Ishikawa (cell line): ENCODE data around the gene NRDC.

Experiments used
- CEBPB ChIP-seq: IDR thresholded peaks from 2 replicates; pipeline ENCODE4 v1.6.1; 2012
- CREB1 ChIP-seq: IDR thresholded peaks from 2 replicates; pipeline ENCODE4 v1.6.1; 2012; ENCODE audit warnings: low read depth
- EGR1 ChIP-seq: IDR thresholded peaks from 2 replicates; pipeline ENCODE4 v1.6.1; 2012
- EP300 ChIP-seq: IDR thresholded peaks from 2 replicates; pipeline ENCODE4 v1.6.1; 2012; ENCODE audit warnings: borderline replicate concordance
- FOXM1 ChIP-seq: IDR thresholded peaks from 2 replicates; pipeline ENCODE4 v1.6.1; 2012; ENCODE audit warnings: low read depth, borderline replicate concordance
- MAX ChIP-seq: IDR thresholded peaks from 2 replicates; pipeline ENCODE4 v1.6.1; 2012
- NFIC ChIP-seq: IDR thresholded peaks from 2 replicates; pipeline ENCODE4 v1.6.1; 2012
- RAD21 ChIP-seq: IDR thresholded peaks from 2 replicates; pipeline ENCODE4 v1.6.1; 2012; ENCODE audit warnings: low read depth
- REST ChIP-seq: IDR thresholded peaks from 2 replicates; pipeline ENCODE4 v1.6.1; 2012; ENCODE audit warnings: low read depth, mild to moderate bottlenecking
- TAF1 ChIP-seq: IDR thresholded peaks from 2 replicates; pipeline ENCODE4 v1.6.1; 2012; ENCODE audit warnings: low read depth, mild to moderate bottlenecking
- TCF12 ChIP-seq: IDR thresholded peaks from 2 replicates; pipeline ENCODE4 v1.6.1; 2012; ENCODE audit warnings: low read depth
- TEAD4 ChIP-seq: IDR thresholded peaks from 2 replicates; pipeline ENCODE4 v1.6.1; 2012
- YY1 ChIP-seq: IDR thresholded peaks from 2 replicates; pipeline ENCODE4 v1.6.1; 2012; ENCODE audit warnings: low read depth
- ZBTB7A ChIP-seq: IDR thresholded peaks from 2 replicates; pipeline ENCODE4 v1.6.1; 2012; ENCODE audit warnings: low read depth
- TF ChIP-seq, protein P1 (sequence below): IDR thresholded peaks from 2 replicates; pipeline ENCODE4 v1.6.1; 2012

NRDC gene

DNA sequence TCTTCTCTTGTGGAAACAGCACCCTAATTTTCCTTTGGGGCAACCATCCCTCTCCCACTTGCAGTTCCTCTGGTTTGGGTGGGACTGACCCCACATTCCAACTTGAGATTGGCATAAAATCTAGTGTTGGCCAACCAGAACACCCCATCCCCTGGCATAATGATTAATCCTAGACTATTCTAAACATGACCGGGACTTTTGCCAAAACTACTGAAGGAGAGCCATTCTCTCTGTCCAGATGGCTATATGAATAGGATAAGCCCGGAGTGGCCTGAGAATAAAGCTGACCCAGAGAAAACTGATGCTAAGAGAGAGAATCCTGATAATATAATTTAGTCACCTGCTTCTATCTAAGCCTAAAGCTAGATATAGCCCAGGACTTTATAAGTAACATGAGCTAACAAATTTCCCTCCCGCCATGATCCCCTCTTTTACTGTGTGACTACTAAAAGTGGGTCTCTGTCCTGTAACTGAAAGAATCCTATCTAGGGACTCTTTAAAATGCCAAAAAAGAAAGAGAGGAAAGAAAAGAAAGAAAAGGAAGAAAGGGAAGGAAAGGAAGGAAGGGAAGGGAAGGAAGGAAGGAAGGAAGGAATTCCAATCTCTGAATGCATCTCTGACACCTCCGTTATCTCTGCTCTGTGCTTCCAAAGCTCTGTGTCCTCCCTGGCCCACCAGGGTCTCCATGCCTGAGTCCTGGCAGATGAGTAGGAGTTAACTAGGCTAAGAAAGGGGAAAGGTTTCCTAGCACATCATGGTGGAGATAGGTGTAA is 28.0 kb upstream of the NRDC start:
- no peak for TF ChIP-seq NFIC
- TF ChIP-seq REST, result no peak
- no peak for TF ChIP-seq RAD21
- TF ChIP-seq EGR1, result no peak
- no peak for TF ChIP-seq MAX
- TF ChIP-seq YY1, result no peak
- TF ChIP-seq TEAD4, result no peak

- TF ChIP-seq CREB1, result no peak
Observed at GRCh38 chr1:51902456-51902855, 23.9 kb upstream of the NRDC start.

DNA sequence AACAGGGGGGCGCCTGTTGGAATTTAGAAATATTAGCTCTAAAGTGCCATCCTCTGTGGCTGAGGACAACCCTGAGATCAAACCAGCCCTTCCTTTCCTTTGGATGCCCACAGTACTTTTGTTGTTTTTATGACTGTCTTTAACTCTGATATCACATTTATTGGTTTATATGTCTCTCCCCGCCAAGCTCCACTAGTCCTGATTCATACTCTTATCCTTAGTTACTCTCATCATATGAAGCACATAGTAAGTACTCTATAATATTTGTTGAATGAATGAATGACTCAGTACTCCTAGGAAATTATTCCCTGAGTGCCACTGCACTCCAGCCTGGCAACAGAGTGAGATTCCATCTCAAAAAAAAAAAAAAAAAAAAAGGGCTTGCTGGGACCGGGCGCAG is 22.6 kb upstream of the NRDC start:
- TF ChIP-seq NFIC, result no peak
- TF ChIP-seq EGR1, result no peak
- no peak for TF ChIP-seq REST
- TF ChIP-seq FOXM1, result no peak
- TF ChIP-seq, protein P1, sequence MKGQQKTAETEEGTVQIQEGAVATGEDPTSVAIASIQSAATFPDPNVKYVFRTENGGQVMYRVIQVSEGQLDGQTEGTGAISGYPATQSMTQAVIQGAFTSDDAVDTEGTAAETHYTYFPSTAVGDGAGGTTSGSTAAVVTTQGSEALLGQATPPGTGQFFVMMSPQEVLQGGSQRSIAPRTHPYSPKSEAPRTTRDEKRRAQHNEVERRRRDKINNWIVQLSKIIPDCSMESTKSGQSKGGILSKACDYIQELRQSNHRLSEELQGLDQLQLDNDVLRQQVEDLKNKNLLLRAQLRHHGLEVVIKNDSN, result no peak
- no peak for TF ChIP-seq TCF12
- no peak for TF ChIP-seq ZBTB7A
- no peak for TF ChIP-seq CEBPB
- no peak for TF ChIP-seq RAD21
- TF ChIP-seq MAX, result no peak
- no peak for TF ChIP-seq TEAD4
- TF ChIP-seq TAF1, result no peak
- no peak for TF ChIP-seq CREB1
- TF ChIP-seq YY1, result no peak

- TF ChIP-seq REST, result no peak
- no peak for TF ChIP-seq ZBTB7A
- TF ChIP-seq NFIC, result no peak
- TF ChIP-seq, protein P1, result no peak
- TF ChIP-seq TCF12, result no peak
- TF ChIP-seq YY1, result no peak
- TF ChIP-seq TAF1, result no peak
- no peak for TF ChIP-seq EGR1
- no peak for TF ChIP-seq CREB1
- no peak for TF ChIP-seq EP300
- no peak for TF ChIP-seq CEBPB
- TF ChIP-seq RAD21, result no peak
- no peak for TF ChIP-seq FOXM1
- no peak for TF ChIP-seq MAX
- TF ChIP-seq TEAD4, result no peak
Observed at GRCh38 chr1:51899022-51899421, 20.5 kb upstream of the NRDC start.
